ENCODE measurements around the gene ZNF444.

The ZNF444 gene

DNA sequence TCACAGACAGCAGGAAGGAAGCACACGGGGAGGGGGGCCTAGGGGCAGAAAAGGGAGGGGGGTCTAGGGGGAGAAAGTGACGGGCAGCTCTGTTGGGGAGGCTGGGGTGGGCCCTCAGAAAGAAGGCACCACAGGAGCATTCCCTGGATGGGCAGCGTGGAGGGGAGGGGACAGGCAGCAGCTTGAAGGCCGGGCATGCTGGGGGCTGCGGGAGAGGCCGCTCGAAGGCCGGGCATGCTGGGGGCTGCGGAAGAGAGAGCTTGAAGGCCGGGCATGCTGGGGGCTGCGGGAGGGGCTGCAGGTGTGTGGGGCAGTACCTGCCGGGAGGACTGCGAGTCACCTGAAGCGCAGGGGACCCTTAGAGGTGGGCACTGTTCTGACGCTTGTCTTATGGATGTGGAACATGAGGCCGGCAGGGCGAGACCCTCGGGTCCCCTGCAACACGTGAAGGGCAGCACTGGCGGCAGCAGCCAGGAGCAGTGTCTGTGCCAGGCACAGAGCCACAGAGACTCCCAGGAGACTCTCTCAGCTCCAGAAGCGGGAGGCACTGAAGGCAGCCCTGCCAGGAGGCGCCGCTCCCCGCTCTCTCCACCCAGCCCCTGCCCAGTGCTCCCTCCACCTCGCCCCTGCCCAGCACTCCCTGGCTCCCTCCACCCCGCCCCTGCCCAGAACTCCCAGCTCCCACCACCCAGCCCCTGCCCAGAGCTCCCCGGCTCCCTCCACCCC lies 33.3 kb upstream of the ZNF444 start:
- no peak for DNase-seq

DNA sequence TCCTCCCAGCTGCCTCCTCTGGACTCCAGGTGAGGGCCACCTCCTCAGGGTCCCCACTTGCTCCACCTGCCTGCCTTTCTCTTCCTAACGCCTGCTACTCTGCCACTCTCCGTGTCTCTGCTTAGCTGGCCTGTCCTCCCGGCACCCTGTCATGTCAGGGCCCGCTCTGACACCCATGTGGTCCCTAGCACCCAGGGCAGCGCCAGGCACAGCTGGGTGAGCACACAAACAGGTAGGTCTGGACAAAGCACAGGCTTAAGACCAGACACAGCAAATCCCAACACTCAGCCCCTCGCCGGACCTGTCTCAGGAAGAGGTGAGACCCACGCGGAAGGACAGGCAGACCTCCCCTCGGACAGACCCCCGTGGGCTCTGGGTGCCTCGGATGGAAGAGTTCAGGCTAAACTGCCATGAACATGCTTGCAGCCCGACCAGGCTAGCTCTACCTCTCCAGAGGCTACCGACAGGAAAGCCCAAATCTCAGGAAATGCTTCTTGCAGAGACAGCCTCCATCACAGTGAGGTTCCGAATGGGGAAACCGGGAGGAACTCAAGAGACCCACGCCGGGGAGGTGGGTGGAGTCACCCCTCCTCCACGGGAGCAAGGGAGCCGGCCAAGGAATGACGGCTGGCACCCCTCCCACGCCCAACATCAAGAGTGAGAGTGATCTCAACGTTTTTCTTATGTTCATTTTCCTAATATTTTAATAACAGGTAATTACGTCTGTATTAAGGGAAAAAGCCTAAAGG lies 32.5 kb upstream of the ZNF444 start:
- no peak for DNase-seq

DNA sequence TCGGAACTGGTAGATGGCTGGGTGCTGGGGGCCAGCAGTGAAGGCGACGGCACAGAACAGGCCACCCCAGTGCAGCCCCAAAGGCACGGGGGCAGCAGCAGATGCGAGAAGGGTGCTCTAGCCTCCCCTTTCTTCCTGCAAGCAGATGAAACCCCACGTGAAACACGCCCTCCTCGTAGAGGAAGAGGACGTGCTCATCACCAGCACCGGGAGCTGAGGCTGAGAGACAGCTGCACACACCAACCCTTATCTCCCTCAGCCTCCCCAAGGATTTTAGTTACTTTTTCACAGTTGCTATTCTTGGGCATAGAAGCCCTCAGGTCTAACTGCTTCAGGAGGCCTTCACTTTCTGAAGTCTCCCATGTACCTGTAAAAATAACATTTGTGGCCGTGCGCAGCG lies 31.9 kb upstream of the ZNF444 start:
- DNase-seq, result no peak

- DNase-seq, result no peak
Observed at GRCh38 chr19:56110515-56111448, 30.3 kb upstream of the ZNF444 start.

DNA sequence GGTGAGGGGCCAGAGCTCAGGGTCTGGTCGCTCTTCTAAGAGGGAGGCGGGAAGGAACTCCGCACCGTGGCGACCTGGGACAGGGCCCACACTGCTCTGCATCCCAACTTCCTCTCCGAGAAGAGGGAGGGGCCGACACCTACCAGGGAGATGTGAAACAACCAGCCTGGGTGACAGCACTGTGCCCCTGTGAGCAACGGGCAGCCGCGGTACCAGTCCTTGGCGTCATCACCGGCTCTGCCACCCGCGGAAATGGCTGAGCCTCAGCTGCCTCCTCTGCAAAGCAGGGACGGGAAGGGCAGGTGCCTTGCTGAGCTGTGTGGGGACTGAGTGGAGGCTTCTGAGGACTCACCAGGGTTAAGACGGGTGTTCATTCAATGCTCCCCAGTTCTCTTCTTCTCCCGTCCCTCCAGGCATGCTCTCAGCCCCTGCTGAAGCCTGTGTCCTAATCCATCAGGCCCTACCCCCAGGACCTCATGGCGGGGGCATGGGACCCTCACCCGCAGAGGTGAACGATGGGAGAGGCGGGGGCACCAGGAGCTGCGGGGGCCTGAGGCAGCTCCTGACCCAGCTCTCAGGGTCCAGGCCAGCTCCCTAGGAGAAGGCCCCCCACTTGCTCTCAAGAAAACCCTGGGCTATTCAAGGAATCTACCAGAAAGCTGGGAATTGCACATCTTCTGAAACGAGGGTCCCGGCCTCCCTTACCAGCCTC lies 29.3 kb upstream of the ZNF444 start:
- DNase-seq, result peak; percentile 39

DNA sequence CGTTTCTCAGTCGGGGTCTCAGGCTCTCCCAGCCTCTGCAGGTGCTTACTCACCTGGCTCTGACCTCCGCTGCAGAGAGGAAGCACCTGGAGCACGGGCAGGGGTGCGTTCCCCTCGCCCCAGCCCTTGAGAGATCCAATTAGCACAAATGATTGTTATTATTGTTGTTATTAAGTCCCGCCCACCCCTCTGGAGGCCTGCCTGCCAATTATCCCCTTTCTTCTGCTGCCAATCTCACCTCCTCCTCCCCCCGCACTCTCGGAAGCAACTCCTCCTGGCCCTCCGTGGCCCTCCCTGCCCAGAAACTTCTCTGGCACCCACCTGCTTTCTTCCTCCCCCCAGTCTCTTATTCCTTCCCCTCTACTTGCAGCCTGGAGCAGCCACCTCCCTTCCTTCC lies 28.8 kb upstream of the ZNF444 start:
- no peak for DNase-seq

DNA sequence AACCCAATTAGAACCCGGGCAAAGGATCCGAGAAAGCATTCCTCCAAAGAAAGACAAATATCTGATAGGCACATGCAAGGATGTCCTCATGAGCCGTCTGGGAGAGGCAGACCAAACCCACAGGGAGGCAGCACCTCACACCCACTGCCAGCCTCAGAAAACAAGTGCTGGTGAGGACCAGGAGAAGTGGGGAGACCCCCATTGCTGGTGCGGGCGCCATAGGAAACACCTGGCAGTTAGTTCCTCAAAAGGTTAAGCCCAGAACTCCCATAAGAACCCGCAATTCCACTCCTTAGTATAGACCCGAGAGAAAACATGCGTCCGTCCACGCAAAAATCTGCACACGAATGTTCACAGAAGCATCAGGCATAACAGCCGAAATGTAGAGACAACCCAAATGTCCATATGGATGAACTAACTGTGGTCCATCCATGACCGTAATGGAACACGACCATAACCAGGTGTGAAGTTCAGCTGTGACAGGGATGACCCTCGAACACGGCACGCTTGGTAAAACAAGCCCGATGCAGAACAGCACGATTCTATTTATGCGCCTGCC lies 27.9 kb upstream of the ZNF444 start:
- no peak for DNase-seq

DNA sequence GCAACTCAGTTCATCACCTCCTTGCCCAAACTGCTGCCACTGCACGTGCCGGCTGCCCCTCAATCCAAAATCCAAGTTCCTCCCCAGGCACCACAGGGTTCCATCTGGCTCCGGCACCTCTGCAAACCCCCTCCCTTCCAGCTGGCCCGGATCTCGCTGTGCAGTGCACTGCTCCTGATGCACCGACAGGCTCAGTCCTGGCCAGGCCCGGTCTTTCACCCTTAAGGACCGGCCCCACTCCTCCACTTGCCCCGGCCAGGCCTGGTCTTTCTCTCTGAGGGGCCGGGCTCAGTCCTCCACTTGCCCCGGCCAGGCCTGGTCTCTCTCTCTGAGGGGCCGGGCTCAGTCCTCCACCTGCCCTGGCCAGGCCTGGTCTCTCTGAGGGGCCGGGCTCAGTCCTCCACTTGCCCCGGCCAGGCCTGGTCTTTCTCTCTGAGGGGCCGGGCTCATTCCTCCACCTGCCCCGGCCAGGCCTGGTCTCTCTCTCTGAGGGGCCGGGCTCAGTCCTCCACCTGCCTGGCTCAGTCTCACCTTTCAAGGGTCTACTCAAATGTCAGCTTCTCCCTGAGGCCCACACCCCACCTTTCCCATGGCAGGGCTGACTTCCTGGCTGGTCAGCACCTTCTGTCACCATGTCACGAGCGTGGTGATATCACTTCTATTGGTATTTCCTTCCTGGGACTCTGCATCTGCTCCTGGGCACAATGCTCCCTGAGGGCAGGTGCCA lies 26.9 kb upstream of the ZNF444 start:
- no peak for DNase-seq

GRCh38 chr19:56114778-56115110 lies 26.3 kb upstream of the ZNF444 start:
- DNase-seq, result no peak

GRCh38 chr19:56115490-56115889 lies 25.6 kb upstream of the ZNF444 start:
- no peak for DNase-seq

GRCh38 chr19:56116606-56117005 lies 24.5 kb upstream of the ZNF444 start:
- no peak for DNase-seq

DNA sequence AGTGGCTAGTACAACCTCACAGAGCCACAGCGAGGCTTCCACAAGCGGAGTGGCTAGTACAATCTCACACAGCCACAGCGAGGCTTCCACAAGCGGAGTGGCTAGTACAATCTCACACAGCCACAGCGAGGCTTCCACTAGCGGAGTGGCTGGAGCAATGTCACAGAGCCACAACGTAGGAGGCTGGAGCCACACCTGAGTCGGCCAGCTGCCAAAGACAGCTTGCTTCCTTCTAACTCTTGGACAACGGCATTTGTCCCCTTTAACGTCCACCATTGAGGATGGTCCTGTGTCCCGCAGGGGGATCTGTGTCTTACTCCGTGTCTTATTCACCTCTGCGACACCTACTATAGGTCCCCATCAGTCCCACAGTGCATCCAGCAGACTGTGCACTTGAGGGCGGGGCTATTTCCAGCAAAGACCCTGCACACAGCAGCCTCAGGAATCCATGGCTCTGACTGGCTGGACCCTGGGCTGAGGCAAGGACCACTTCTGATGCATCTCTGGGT lies 23.7 kb upstream of the ZNF444 start:
- no peak for DNase-seq

GRCh38 chr19:56117889-56118288 lies 23.2 kb upstream of the ZNF444 start:
- DNase-seq, result no peak

GRCh38 chr19:56118666-56119581 lies 22.2 kb upstream of the ZNF444 start:
- no peak for DNase-seq

GRCh38 chr19:56119582-56119978 lies 21.5 kb upstream of the ZNF444 start:
- no peak for DNase-seq

DNA sequence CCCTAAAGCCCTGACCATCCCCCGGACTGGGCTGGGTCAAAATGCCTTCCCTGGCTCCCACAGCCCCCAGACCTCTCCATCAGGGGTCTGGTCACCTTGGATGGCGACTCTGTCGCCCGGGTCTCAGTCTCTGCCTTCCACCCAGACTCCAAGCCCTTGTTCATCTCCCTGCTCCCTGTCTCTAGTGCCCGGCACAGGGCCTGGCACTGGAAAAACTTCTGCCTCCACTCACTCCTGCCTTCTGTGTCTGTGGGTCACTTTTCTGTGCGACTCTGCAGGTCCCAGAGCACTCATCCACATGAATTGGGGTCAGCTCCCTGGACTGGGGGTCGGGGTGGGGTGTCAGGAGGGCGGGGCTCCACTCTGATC lies 21.1 kb upstream of the ZNF444 start:
- no peak for DNase-seq

- DNase-seq, result peak; percentile 86
Observed at GRCh38 chr19:56120371-56121179, 20.5 kb upstream of the ZNF444 start.

GRCh38 chr19:56121180-56122167 lies 19.6 kb upstream of the ZNF444 start, which contains the start of gene ZNF787:
TSS of gene ZNF787 (minus strand) at chr19:56121295. CDS start at chr19:56103217, 18,078 bp downstream.
- peak; percentile 98 for DNase-seq
